GM21717 (cell line): ENCODE results near the gene EFTUD2.
"Not testable (repeated sequence)": the region's sequence is repeated elsewhere in the genome, so short reads cannot be mapped to it uniquely, and the experiment has no call there.

Experiments
- ATAC-seq: cut with Tn5 transposase; IDR thresholded peaks from one replicate; pipeline ENCODE4 v1.9.1; 2021; ENCODE audit warnings: mild to moderate bottlenecking, moderate library complexity; ENCODE audit not compliant: unreplicated experiment

The EFTUD2 gene

GRCh38 chr17:44812263-44812662, 87.0 kb downstream of the EFTUD2 start:
- ATAC-seq: no peak

DNA sequence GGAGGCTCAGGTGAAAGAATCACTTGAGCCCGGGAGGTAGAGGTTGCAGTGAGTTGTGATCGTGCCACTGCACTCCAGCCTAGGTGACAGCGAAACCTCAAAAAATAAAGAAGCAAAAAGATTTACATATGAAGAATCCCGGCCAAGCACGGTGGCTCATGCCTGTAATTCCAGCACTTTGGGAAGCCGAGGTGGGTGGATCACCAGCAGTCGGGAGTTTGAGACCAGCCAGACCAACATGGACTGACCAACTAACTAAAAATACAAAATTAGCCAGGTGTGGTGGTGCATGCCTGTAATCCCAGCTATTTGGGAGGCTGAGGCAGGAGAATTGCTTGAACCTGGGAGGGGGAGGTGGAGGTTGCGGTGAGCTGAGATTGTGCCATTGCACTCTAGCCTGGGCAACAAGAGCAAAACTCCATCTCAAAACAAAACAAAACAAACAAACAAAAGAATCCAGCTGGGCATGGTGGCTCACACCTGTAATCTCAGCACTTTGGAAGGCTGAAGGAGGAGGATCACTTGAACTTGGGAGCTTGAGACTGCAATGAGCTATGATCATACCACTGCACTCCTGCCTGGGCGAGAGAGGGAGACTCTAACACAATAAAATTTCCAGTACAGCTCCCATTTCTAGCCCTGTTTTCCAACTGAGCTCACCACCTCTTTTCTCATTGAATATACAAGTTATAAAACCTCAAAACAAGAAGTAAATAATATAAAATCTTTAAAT, 90.4 kb downstream of the EFTUD2 start:
- ATAC-seq: not testable (repeated sequence)

DNA sequence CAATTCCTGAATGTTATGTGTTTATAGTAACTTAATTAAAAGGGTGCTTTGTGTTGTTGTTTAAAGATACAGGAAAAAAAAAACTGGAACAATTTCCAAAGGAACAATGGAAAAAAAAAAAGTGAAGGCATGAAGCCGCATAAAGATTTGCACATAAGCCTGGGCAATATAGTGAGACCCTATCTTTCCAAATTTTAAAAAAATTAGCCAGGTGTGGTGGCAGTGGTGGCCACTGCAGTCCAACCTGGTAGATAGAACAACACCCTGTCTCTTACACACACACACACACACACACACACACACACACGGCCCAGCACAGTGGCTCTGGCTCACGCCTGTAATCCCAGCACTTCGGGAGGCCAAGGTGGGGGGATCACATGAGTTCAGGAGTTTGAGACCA, 91.1 kb downstream of the EFTUD2 start:
- no peak for ATAC-seq

DNA sequence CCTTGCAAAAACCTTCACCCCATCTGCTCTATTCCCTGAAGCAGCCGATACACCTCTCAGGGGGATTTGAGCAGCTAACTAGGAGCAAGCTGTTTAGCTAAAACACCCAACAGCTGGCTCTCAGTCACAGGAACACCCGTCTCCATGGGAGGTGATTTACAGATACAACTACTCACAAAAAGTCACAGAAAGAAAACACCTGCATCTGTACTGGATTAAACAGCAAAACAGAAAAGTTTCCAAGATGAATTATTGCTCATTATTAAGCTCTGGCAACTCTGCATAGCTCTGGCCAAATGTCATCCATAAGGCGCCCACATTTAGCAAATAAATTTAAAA, 91.5 kb downstream of the EFTUD2 start:
- no peak for ATAC-seq

DNA sequence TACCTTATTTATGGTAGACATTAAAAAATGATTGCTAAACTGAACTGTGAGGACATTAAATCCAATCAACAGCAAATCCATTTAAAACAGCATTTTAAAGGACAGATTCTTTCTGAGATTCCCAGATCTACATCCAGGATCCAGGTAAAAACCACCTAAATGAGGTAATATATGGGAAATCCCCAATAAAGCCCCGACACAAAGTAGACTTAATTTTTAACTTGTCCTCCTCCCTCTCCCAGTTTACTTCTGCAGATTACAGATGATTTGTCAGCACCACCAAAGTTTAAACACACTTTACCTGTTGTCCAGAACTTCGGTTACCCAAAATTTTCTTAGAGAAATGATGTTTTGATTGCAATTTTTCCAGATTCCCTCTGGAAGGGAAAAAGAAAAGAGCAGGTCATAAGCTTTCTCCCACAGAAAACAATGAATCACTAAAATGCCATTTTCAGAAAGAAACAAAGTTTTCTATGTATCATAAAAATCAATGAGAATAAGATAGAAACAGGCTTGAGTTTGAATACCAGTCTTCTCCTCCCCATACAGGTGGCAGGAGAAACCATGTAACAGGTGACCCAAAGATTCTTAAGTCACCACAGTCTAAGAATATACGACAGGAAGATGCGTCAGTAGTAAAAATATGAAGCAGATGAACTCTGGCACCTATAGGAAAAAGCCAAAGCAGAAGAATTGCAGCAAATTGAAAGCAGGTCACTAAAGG, 92.0 kb downstream of the EFTUD2 start:
- no peak for ATAC-seq

DNA sequence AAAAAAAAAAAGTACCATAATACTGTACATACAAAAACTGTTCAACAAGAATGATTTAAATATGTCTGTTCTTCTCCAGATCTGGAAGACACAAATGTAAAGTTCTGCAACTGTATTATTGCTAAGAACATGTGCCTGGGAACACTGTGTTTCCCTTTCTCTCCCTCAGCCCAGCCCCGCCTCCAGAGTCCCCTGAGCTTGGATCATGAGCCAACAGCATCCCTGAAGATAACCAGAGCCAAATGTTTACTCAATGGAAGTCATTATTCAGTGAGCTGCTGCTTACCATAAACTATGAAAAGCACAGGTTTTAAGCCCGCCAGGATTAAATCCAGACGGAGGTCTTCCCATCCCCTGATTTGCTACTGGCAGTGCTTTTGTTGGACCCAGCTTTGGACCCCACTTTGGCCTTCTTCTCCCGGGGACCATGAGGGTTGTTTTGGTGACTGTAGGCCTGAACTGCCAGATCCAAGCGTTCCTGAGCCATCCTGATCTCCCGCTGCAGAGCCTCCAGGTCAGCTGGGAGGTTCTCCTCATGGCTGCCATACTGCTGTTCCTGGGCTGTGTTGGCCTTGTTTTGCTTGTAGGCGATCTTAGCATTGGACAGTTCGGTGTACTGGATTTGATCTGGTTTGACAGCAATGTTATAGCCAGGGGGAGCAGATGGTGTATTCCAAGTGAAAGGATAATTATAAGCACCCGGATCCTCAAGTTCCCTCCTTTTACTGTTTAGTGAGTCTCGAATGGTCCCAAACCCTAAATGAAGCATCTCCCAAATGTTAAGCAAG, 94.7 kb downstream of the EFTUD2 start:
- no peak for ATAC-seq

GRCh38 chr17:44801880-44802279, 97.4 kb downstream of the EFTUD2 start:
- ATAC-seq: no peak
